ENCODE data around the gene E2F6.

DNA sequence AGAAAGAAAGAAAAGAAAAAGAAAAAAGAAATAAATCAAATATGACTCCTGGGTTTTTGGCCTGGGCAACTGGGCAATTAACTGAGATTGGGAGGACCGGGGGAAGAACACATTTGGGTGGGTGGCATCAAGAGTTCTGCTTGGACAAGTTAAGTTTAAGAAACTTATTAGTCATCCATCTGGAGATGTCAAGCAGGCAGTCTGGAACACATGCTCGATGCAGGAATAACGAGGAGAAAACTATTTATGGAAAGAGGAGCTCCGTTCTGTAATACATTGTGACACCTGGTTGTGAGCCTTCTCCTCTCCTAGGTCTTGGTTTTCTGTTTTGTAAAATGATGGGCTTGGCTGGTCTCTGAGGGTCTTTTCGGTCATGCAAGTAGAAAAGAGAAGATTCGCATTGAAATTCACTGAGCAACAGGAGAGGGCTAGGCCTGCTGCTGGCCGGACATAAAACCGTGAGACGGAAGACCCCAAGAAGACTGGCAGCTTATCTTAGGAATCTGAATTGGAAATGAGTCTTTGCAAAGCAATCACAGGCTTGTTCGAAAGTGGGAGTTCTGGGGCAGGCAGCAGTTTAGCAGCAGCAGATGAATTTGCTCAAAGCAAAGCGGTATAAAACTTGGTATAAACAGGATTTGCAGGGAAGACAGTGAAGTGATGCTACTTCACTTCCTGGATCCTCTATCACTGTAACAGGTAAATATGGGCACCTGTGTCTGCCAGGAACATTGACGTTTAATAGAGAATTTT lies 51.4 kb downstream of the E2F6 start:
- no peak for TF ChIP-seq EZH2 (IDR thresholded peaks at IDR 0.05; ENCODE audit: borderline replicate concordance)
- TF ChIP-seq, protein P1, sequence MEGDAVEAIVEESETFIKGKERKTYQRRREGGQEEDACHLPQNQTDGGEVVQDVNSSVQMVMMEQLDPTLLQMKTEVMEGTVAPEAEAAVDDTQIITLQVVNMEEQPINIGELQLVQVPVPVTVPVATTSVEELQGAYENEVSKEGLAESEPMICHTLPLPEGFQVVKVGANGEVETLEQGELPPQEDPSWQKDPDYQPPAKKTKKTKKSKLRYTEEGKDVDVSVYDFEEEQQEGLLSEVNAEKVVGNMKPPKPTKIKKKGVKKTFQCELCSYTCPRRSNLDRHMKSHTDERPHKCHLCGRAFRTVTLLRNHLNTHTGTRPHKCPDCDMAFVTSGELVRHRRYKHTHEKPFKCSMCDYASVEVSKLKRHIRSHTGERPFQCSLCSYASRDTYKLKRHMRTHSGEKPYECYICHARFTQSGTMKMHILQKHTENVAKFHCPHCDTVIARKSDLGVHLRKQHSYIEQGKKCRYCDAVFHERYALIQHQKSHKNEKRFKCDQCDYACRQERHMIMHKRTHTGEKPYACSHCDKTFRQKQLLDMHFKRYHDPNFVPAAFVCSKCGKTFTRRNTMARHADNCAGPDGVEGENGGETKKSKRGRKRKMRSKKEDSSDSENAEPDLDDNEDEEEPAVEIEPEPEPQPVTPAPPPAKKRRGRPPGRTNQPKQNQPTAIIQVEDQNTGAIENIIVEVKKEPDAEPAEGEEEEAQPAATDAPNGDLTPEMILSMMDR (IDR thresholded peaks at IDR 0.05; ENCODE audit: poor library complexity), result no peak
